Caco-2 (cell line): ENCODE results near the gene HID1. TPM values are rescaled to one million over a fixed set of nuclear protein-coding genes. Genes with fewer than 3 reads are reported as not detected.

Source experiments
- BruUV-seq: library from RNA; stranded (reverse); fragments of 400-500 nt; replicated peaks from 2 replicates; lab custom pipeline; 2021; lab: Mats Ljungman, UMichigan
- CTCF ChIA-PET: fragments of 300-600 bp; sonication (Branson Sonifier 250); formaldehyde crosslinking; loops from one replicate; lab custom pipeline; 2022; ENCODE audit warnings: antibody characterized with exemption; lab: Charles Lee
- POLR2A ChIA-PET: fragments of 300-600 bp; sonication (Branson Sonifier 250); formaldehyde crosslinking; loops from one replicate; lab custom pipeline; 2022; ENCODE audit warnings: antibody characterized with exemption; lab: Charles Lee
- DNase-seq, 2 experiments: peaks; one replicate each; pipeline versions ENCODE4 v3.0.0 to v3.0.0-alpha.2; 2020 to 2022
- H3K27me3 ChIP-seq: replicated peaks from 2 replicates; pipeline ENCODE4 v1.6.0; 2011; ENCODE audit warnings: low read length; ENCODE audit not compliant: control insufficient read depth, insufficient read depth
- H3K36me3 ChIP-seq: 2 replicates; pipeline ENCODE4 v1.5.1; 2011; ENCODE audit warnings: low read length; ENCODE audit not compliant: control insufficient read depth, insufficient read depth
- H3K4me1 ChIP-seq: fragments of 250-450 bp; sonication (Bioruptor Pico); 2 replicates; pipeline ENCODE4 v1.5.1; 2020; ENCODE audit warnings: mild to moderate bottlenecking
- H3K4me3 ChIP-seq: 2 replicates; pipeline ENCODE4 v1.5.1; 2011; ENCODE audit warnings: low read depth, mild to moderate bottlenecking, control low read depth, low read length
- H3K9me3 ChIP-seq: fragments of 250-450 bp; sonication (Bioruptor Pico); 2 replicates; pipeline ENCODE4 v1.5.1; 2020; ENCODE audit warnings: mild to moderate bottlenecking, moderate library complexity
- H3K27ac Mint-ChIP-seq: one replicate; pipeline ENCODE4 v1.8.0; 2022; ENCODE audit warnings: mixed read lengths; ENCODE audit not compliant: unreplicated experiment
- H3K27me3 Mint-ChIP-seq: one replicate; pipeline ENCODE4 v1.8.0; 2022; ENCODE audit warnings: mixed read lengths; ENCODE audit not compliant: insufficient read depth, unreplicated experiment
- H3K36me3 Mint-ChIP-seq: one replicate; pipeline ENCODE4 v1.8.0; 2022; ENCODE audit warnings: mild to moderate bottlenecking, mixed read lengths; ENCODE audit not compliant: insufficient read depth, unreplicated experiment
- H3K4me1 Mint-ChIP-seq: one replicate; pipeline ENCODE4 v1.8.0; 2022; ENCODE audit warnings: low read depth, mixed read lengths; ENCODE audit not compliant: unreplicated experiment
- H3K4me3 Mint-ChIP-seq: one replicate; pipeline ENCODE4 v1.8.0; 2022; ENCODE audit warnings: mild to moderate bottlenecking, moderate library complexity, mixed read lengths; ENCODE audit not compliant: unreplicated experiment
- H3K9me3 Mint-ChIP-seq: one replicate; pipeline ENCODE4 v1.8.0; 2022; ENCODE audit warnings: mixed read lengths; ENCODE audit not compliant: unreplicated experiment
- CTCF ChIP-seq, 2 experiments: fragments of 200-600 bp in 1 of 2; IDR thresholded peaks; 1 replicate in 1 of 2; 2 replicates in 1 of 2; pipeline versions ENCODE4 v1.5.1 to v1.8.0; 2011 to 2022; ENCODE audit warnings: antibody characterized with exemption in 1 of 2, control low read depth in 1 of 2, inconsistent platforms in 1 of 2, low read depth in 1 of 2, low read length in 1 of 2, mild to moderate bottlenecking in 1 of 2, moderate library complexity in 1 of 2; ENCODE audit not compliant: insufficient read depth in 1 of 2, severe bottlenecking in 1 of 2, unreplicated experiment in 1 of 2
- intact Hi-C: fragments of 100-400 bp; cut with micrococcal nuclease; formaldehyde crosslinking; loops from one replicate; pipeline ENCODE4 v1.10.0; 2022; ENCODE audit not compliant: unreplicated experiment
- total RNA-seq: library from RNA; stranded (reverse); gene quantifications from 2 replicates; pipeline ENCODE4 v1.2.3, GENCODE V29; 2022

HID1 gene
- total RNA-seq, 1 experiment from 2014 or later: 29.8 TPM

GRCh38 chr17:74903671-74904070 is 68.9 kb downstream of the HID1 start:
- CTCF ChIA-PET: no interaction called here
- H3K36me3 Mint-ChIP-seq: peaks cover 10% of the 10 kb centered on the region
- Histone ChIP-seq H3K4me1 (peaks cover 14% of the 10 kb centered on the region), H3K4me3 (no peak overlapping the region), H3K36me3 (no peaks in the 10 kb centered on the region), H3K27me3 (no peaks in the 10 kb centered on the region), H3K9me3 (peaks cover 4% of the 10 kb centered on the region; the same call in 1 of the 2 replicates)
- no peak for TF ChIP-seq CTCF (IDR thresholded peaks at IDR 0.05; ENCODE audit: insufficient read depth in 1 of 2, low read depth in 1 of 2, low read length in 1 of 2, severe bottlenecking in 1 of 2, unreplicated experiment in 1 of 2)
- no peak for DNase-seq
- H3K9me3 Mint-ChIP-seq: no peaks in the 10 kb centered on the region
- intact Hi-C loops: no loop called here
- peaks cover 10% of the 10 kb centered on the region for H3K4me1 Mint-ChIP-seq
- no peak overlapping the region for H3K4me3 Mint-ChIP-seq
- BruUV-seq: no TSS peak
- POLR2A ChIA-PET: no interaction called here
- no peak overlapping the region for H3K27ac Mint-ChIP-seq
- H3K27me3 Mint-ChIP-seq: peaks cover 4% of the 10 kb centered on the region

DNA sequence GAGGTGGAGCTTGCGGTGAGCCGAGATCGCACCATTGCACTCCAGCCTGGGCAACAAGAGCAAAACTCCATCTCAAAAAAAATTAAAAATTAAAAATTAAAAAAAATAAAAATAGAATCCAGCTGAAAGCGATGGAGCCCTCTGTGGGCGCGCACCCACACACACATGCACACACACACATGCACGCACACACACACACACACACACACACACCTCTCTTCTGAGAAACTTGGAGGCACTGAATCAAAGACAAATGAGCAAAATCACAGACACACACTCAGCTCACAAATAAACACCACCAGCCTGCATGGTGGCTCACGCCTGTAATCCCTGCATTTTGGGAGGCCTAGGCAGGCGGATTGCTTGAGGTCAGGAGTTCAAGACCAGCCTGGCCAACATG is 69.5 kb downstream of the HID1 start:
- H3K36me3 Mint-ChIP-seq: peaks cover 5% of the 10 kb centered on the region
- no peak for TF ChIP-seq CTCF (IDR thresholded peaks at IDR 0.05; ENCODE audit: insufficient read depth in 1 of 2, low read depth in 1 of 2, low read length in 1 of 2, severe bottlenecking in 1 of 2, unreplicated experiment in 1 of 2)
- H3K4me1 ChIP-seq: peaks cover 8% of the 10 kb centered on the region
- H3K27ac Mint-ChIP-seq: no peak overlapping the region
- BruUV-seq: no TSS peak
- no peaks in the 10 kb centered on the region for H3K36me3 ChIP-seq
- H3K9me3 ChIP-seq: peaks cover 4% of the 10 kb centered on the region; the same call in 1 of the 2 replicates
- intact Hi-C loops: no loop called here
- no peaks in the 10 kb centered on the region for H3K9me3 Mint-ChIP-seq
- peaks cover 4% of the 10 kb centered on the region for H3K27me3 Mint-ChIP-seq
- no peak overlapping the region for H3K4me3 Mint-ChIP-seq
- H3K27me3 ChIP-seq: no peaks in the 10 kb centered on the region
- ChIA-PET POLR2A (no interaction called here), CTCF (no interaction called here)
- DNase-seq: no peak
- H3K4me3 ChIP-seq: no peak overlapping the region
- peaks cover 4% of the 10 kb centered on the region for H3K4me1 Mint-ChIP-seq

GRCh38 chr17:74901353-74902135 is 71.0 kb downstream of the HID1 start:
- intact Hi-C loops: no loop called here
- Mint-ChIP-seq H3K27me3 (peaks cover 5% of the 10 kb centered on the region), H3K4me3 (no peak overlapping the region), H3K27ac (no peak overlapping the region), H3K36me3 (peaks cover 5% of the 10 kb centered on the region), H3K4me1 (no peaks in the 10 kb centered on the region), H3K9me3 (no peaks in the 10 kb centered on the region)
- no peak for DNase-seq
- no peak for TF ChIP-seq CTCF (IDR thresholded peaks at IDR 0.05; ENCODE audit: insufficient read depth in 1 of 2, low read depth in 1 of 2, low read length in 1 of 2, severe bottlenecking in 1 of 2, unreplicated experiment in 1 of 2)
- Histone ChIP-seq H3K4me1 (no peaks in the 10 kb centered on the region; the same call in 1 of the 2 replicates), H3K4me3 (no peak overlapping the region), H3K36me3 (no peaks in the 10 kb centered on the region), H3K27me3 (no peaks in the 10 kb centered on the region), H3K9me3 (no peaks in the 10 kb centered on the region)
- POLR2A ChIA-PET: interaction anchor here (0.6 kb wide), 1 partner anchor 126 kb away, joined by 7 read pairs; no protein-coding TSS in a partner anchor
- no TSS peak for BruUV-seq
- CTCF ChIA-PET: no interaction called here

Other genes with a start within 250 kb of the HID1 start
- gene RAB37, start 235.5 kb downstream of the HID1 start, total RNA-seq: 12.3 and 14.8 TPM in 2 replicates
- 204 and 218 TPM in 2 replicates for gene NHERF1, start 224.1 kb downstream of the HID1 start, total RNA-seq
- 84.5 and 89.5 TPM in 2 replicates for gene NAT9, start 196.4 kb downstream of the HID1 start, total RNA-seq
- gene GRIN2C, start 112.9 kb downstream of the HID1 start, total RNA-seq: 4.8 and 5.2 TPM in 2 replicates
- 19.0 and 20.6 TPM in 2 replicates for gene FDXR, start 99.8 kb downstream of the HID1 start, total RNA-seq
- 2.6 and 3.1 TPM in 2 replicates for gene FADS6, start 79.1 kb downstream of the HID1 start, total RNA-seq
- 0.48 and 0.77 TPM in 2 replicates for gene USH1G, start 49.5 kb downstream of the HID1 start, total RNA-seq
- gene OTOP2, start 48.5 kb downstream of the HID1 start, total RNA-seq: not detected in 2 replicates
- not detected in 2 replicates for gene OTOP3, start 36.9 kb downstream of the HID1 start, total RNA-seq
- gene CDR2L, start 14.9 kb upstream of the HID1 start, total RNA-seq: 30.9 and 31.6 TPM in 2 replicates
- gene MRPL58, start 39.9 kb upstream of the HID1 start, total RNA-seq: 61.0 and 61.8 TPM in 2 replicates
- gene ATP5PD, start 74.2 kb upstream of the HID1 start, total RNA-seq: 316 and 326 TPM in 2 replicates
- gene KCTD2, start 74.5 kb upstream of the HID1 start, total RNA-seq: 27.9 and 28.8 TPM in 2 replicates
- gene SLC16A5, start 115.2 kb upstream of the HID1 start, total RNA-seq: 27.7 and 33.8 TPM in 2 replicates
- 23.6 and 26.0 TPM in 2 replicates for gene ARMC7, start 137.2 kb upstream of the HID1 start, total RNA-seq
- gene NT5C, start 159.0 kb upstream of the HID1 start, total RNA-seq: 59.3 and 68.4 TPM in 2 replicates
- gene JPT1, start 181.8 kb upstream of the HID1 start, total RNA-seq: 210 and 244 TPM in 2 replicates
- gene SUMO2, start 210.2 kb upstream of the HID1 start, total RNA-seq: 675 and 693 TPM in 2 replicates
- 119 and 142 TPM in 2 replicates for gene NUP85, start 232.9 kb upstream of the HID1 start, total RNA-seq